ENCODE measurements around the gene NTRK1.

The NTRK1 gene

DNA sequence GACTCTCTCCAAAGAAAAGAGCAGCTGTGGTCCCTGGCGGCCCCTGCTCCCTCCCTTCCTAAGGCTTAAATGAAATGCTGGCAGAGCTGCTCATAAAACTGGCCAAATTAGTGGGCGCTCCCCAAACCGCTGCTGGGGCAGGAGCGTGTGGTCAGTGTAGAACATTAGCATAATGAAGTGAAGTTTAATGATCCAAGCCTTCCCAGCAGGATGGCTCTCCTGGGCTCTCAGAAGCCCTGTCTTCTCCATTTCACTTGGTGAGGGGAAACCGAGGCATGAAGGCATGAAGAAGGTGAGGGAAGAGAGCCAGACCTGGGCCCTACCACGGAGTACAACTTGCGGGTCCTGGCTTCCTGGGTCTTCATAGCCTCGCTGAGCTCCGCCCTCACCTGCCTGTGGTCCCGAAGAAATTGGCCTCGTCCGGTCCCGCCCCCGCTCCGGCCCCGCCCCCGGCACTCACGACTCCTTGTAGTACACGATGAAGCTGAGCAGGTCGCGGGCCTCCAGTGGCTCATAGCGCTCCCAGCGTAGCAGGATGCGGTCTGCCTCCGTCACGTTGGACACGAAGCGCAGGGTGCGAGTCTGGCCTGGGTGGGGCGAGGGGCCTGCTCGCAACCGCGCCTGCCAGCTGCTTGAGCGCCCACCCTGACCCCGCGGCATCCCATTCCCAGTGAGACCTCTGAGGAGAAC is 12.1 kb upstream of the NTRK1 start:
- H3K4me2 ChIP-seq, result peak overlapping the region; percentile 2 to 79 (median 66); a peak in 19 of 22 replicates
- no peak overlapping the region for H3K4me3 ChIP-seq

DNA sequence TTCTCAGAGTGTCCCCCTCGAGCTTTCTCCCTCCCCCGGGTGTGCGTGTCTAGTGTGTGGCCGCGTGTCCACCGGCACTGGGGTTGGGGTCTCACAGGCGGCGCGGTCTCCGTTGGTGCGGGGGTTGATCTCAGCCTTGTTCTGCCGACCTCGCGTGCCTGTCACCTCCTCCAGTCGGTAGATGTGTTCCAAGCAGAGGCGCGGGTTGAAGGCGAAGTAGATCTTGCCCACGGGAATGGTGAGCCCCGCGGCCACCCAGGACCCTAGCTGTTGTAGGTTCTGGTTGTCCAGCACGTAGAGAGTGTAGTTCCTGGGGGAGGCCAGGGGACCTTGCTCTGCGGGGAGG is 11.5 kb upstream of the NTRK1 start:
- Histone ChIP-seq H4K20me1 (no peaks in the 10 kb centered on the region), H3K4me2 (peak overlapping the region in 8 of 11 experiments; percentile 54 to 79 (median 68); a peak in 12 of 22 replicates), H3K4me1 (peaks cover 9 to 20% (median 14%) of the 10 kb centered on the region in 10 experiments), H3K27ac (no peak overlapping the region), H3K9me3 (replicated peaks in 1 of 11) (no peaks in the 10 kb centered on the region), H3K9ac (no peak overlapping the region), H3K4me3 (no peak overlapping the region), H3K27me3 (peaks cover 0 to 20% (median 6%) of the 10 kb centered on the region in 11 experiments; a peak in 10 of 22 replicates), H3K36me3 (no peaks in the 10 kb centered on the region)
- no peak for TF ChIP-seq Cebpa-rat (IDR thresholded peaks at IDR 0.05)

More for the DNA sequence above, 12.1 kb upstream of the NTRK1 start:
- Histone ChIP-seq H3K9me3 (replicated peaks in 1 of 11) (no peaks in the 10 kb centered on the region), H4K20me1 (no peaks in the 10 kb centered on the region; a peak in 1 of 22 replicates), H3K4me1 (peaks cover 9 to 20% (median 14%) of the 10 kb centered on the region in 10 experiments), H3K27ac (no peak overlapping the region), H3K27me3 (peaks cover 0 to 20% (median 6%) of the 10 kb centered on the region in 11 experiments; a peak in 10 of 22 replicates), H3K36me3 (no peaks in the 10 kb centered on the region), H3K9ac (0 out of 22 replicates have a peak overlapping the region, but pooled peaks of 1 of the 11 experiments have one; percentile 14)
- no peak for TF ChIP-seq Cebpa-rat (IDR thresholded peaks at IDR 0.05)

DNA sequence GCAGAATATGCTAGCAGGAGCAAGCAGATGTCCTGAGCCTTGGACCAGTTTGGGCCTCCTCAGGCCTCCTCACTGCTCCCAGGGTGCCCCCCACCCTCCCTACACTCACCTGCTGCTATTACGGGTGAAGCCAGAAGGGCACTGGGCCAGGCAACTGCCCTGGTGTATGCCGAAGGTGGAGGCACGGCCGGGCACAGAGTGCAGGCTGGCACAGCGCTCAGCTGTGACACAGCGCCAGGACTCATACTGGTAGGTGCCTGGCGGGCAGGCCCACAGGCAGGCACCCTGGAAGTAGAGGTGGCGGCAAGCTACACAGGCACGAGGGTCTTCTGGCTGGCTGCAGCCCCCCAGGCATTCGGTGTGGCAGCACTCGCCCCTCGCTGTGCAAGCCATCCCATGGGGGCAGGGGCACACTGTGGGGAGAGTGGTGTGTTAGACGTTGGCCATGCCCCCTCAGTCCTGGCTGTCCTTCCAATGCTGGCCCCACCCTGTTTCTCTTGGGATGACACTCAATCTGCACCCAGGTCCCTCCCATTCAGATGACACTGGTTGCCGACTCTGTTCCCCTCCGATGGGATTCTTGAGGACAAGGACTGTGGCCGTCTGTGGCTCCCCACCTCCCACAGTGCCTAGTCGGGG is 8.8 kb upstream of the NTRK1 start:
- H3K27me3 ChIP-seq, result peaks cover 5 to 23% (median 8%) of the 10 kb centered on the region in 11 experiments
- H3K27ac ChIP-seq, result no peak overlapping the region
- peaks cover 20 to 26% (median 22%) of the 10 kb centered on the region in 10 experiments for H3K4me1 ChIP-seq
- TF ChIP-seq Cebpa-rat (IDR thresholded peaks at IDR 0.05), result no peak
- no peaks in the 10 kb centered on the region for H3K9me3 ChIP-seq (replicated peaks in 1 of 11)
- H3K36me3 ChIP-seq, result no peaks in the 10 kb centered on the region
- H3K9ac ChIP-seq, result no peak overlapping the region
- no peak overlapping the region for H3K4me3 ChIP-seq
- H4K20me1 ChIP-seq, result peaks cover 0 to 6% (median 0%) of the 10 kb centered on the region in 11 experiments; a peak in 1 of 22 replicates
- H3K4me2 ChIP-seq, result no peak overlapping the region

DNA sequence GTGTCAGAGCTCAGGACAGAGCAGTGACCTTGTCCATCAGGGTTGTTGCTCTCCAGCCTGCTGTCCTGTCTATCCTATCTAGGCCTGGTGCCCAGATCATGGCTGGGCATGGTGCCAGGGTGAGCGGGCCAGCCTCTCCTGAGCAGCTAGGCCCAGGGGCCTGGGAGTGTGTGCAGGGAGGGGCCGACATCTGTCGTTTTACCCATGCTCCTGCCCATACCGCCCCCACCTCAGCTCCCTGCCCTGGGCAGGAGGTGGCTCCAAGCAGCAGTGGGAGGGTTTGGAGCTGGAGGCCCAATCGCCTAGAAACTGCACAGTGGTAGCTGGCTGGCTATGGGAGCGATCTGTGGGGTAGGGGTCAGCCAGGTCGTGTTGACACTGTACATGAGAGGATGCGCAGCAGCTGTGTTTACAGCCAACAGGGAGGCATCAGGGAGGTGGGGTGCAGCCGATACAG is 8.2 kb upstream of the NTRK1 start:
- Histone ChIP-seq H3K27ac (no peak overlapping the region), H4K20me1 (peaks cover 0 to 6% (median 0%) of the 10 kb centered on the region in 11 experiments; a peak in 1 of 22 replicates), H3K27me3 (peaks cover 11 to 26% (median 14%) of the 10 kb centered on the region in 11 experiments), H3K9ac (no peak overlapping the region), H3K9me3 (replicated peaks in 1 of 11) (no peaks in the 10 kb centered on the region), H3K4me2 (no peak overlapping the region), H3K36me3 (no peaks in the 10 kb centered on the region), H3K4me3 (no peak overlapping the region), H3K4me1 (peaks cover 17 to 28% (median 23%) of the 10 kb centered on the region in 10 experiments)
- no peak for TF ChIP-seq Cebpa-rat (IDR thresholded peaks at IDR 0.05)

DNA sequence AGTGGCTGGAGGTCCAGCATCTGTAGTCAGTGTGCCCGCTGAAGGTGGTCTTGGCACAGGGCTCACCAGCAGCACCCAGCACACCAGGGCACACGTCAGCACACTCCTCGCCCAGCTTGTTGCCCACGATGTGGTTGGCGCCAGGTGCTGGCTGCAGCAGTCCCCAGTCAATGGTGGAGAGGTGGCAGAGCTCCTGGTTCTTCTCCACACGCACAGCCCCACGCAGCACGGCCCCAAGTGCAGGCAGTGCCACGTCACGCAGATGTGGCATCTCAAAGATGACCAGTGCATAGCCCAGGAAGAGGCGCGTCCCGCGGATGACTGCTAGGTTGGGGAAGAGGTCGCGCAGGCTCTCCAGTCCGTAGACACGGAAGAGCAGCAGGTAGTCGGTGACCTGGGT is 6.9 kb upstream of the NTRK1 start:
- Histone ChIP-seq H3K36me3 (no peaks in the 10 kb centered on the region), H3K9ac (no peak overlapping the region), H3K4me1 (peaks cover 3 to 24% (median 13%) of the 10 kb centered on the region in 10 experiments; a peak in 19 of 20 replicates)

DNA sequence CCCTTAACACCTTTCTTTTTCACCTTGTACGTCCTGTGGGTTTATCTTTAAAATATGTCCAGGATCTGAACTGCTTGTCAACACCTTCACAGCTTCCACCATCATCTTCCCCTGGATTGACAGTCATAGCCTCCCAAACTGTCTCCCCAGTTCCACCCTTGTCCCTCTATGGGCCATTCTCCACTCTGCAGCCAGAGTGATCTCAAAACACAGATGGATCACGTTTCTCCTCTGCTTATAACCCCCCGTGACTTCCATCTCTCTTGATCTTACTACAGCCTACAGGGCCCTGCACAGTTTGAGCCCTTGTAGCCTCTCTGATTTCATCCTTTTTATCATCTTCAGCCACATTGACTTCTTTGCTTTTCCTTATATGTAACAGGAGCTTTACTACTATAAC is 6.0 kb upstream of the NTRK1 start:
- Histone ChIP-seq H3K4me2 (no peak overlapping the region), H3K27me3 (peaks cover 30 to 35% (median 33%) of the 10 kb centered on the region in 11 experiments), H3K36me3 (no peaks in the 10 kb centered on the region)

More for the DNA sequence above, 6.9 kb upstream of the NTRK1 start:
- Histone ChIP-seq H3K4me3 (no peak overlapping the region), H3K9me3 (replicated peaks in 1 of 11) (no peaks in the 10 kb centered on the region), H3K27me3 (peaks cover 21 to 30% (median 26%) of the 10 kb centered on the region in 11 experiments), H3K27ac (no peak overlapping the region), H4K20me1 (peaks cover 0 to 11% (median 4%) of the 10 kb centered on the region in 11 experiments; a peak in 6 of 22 replicates), H3K4me2 (no peak overlapping the region)
- TF ChIP-seq Cebpa-rat (IDR thresholded peaks at IDR 0.05), result no peak

DNA sequence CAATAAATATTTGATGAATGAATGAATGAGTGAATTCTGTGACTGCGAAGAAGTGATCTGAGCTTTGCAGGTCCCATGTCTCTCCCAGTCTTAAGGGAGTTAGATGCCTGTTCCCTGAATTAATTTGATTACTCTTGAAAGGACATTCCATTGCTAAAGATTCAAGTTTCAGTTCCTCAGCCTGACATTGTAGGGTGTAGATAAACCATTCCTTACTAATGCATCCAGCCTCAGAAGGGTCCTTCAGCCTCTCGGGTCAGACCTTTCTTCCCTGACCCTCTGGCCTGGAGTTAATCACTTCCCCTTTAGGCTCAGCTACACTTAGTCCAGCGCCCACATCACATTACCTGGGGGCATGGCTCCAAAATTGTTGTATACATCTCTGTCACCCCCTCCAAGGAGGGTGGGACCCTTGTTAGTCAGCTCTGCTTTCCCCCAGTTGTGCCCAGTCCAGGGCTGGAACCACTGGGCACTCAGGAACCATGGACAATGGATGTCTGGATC is 4.3 kb upstream of the NTRK1 start:
- Histone ChIP-seq H4K20me1 (peaks cover 0 to 25% (median 13%) of the 10 kb centered on the region in 11 experiments; a peak in 12 of 22 replicates), H3K9me3 (replicated peaks in 1 of 11) (no peaks in the 10 kb centered on the region), H3K4me2 (peak overlapping the region in 8 of 11 experiments; percentile 8 to 72 (median 54); a peak in 13 of 22 replicates), H3K27me3 (peaks cover 47 to 52% (median 50%) of the 10 kb centered on the region in 11 experiments), H3K9ac (no peak overlapping the region), H3K36me3 (no peaks in the 10 kb centered on the region), H3K4me3 (no peak overlapping the region), H3K27ac (no peak overlapping the region), H3K4me1 (peaks cover 21 to 43% (median 30%) of the 10 kb centered on the region in 10 experiments)
- no peak for TF ChIP-seq Cebpa-rat (IDR thresholded peaks at IDR 0.05)

More for the DNA sequence above, 6.0 kb upstream of the NTRK1 start:
- Histone ChIP-seq H3K4me3 (no peak overlapping the region), H3K27ac (no peak overlapping the region), H3K9ac (no peak overlapping the region), H3K4me1 (peaks cover 6 to 28% (median 16%) of the 10 kb centered on the region in 10 experiments), H3K9me3 (replicated peaks in 1 of 11) (no peaks in the 10 kb centered on the region), H4K20me1 (peaks cover 0 to 18% (median 10%) of the 10 kb centered on the region in 11 experiments; a peak in 12 of 22 replicates)
- TF ChIP-seq Cebpa-rat (IDR thresholded peaks at IDR 0.05), result no peak

DNA sequence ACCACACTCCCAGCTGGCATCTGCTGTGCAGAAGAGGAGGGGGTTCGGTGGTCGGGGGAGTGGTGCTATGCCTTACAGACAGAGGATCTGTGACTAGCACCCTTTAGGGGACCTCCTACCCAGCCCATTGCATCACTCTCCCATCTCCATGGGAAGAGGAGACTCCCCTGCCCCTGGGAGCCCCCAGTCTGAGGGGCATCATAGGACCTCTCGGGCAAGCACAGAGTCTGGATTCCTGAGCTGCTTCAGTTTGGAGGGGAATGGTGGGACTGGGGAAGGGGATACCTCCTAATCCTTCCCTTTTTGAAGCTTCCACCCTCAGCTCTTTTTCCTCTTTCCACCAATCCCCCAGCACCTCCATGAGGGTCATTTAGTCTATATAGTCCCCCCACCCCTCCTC is 3.1 kb upstream of the NTRK1 start:
- Histone ChIP-seq H3K9me3 (replicated peaks in 1 of 11) (no peaks in the 10 kb centered on the region), H3K4me1 (peaks cover 24 to 48% (median 41%) of the 10 kb centered on the region in 10 experiments), H3K36me3 (no peaks in the 10 kb centered on the region), H3K4me3 (no peak overlapping the region), H4K20me1 (peaks cover 0 to 27% (median 13%) of the 10 kb centered on the region in 11 experiments; a peak in 12 of 22 replicates), H3K9ac (no peak overlapping the region), H3K4me2 (no peak overlapping the region), H3K27ac (no peak overlapping the region), H3K27me3 (peaks cover 59 to 64% (median 62%) of the 10 kb centered on the region in 11 experiments)
- no peak for TF ChIP-seq Cebpa-rat (IDR thresholded peaks at IDR 0.05)

DNA sequence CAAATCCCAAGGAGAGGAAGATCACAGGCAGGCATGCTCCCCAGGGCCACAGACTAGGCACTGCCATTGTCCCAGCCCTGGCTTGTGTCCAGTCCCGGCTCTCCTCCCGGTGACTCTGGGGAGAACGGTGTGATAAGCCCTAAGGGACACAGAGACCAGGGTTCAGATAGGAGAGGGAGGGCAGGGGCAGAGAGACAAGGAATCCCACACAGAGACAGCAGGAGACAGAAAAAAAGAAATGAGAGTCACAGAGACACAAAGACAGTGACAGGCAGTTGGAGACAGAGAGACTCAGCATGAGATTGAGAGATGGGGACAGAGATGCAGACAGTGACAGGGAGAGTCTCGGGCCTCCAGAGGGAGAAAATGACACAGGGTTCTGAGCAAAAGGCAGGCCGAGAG is 2.1 kb upstream of the NTRK1 start:
- H3K4me3 ChIP-seq, result peak overlapping the region in 1 of 10 experiments; percentile 69; a peak in 1 of 20 replicates
- H3K9ac ChIP-seq, result no peak overlapping the region
- H3K27me3 ChIP-seq, result peaks cover 66 to 70% (median 68%) of the 10 kb centered on the region in 11 experiments
- no peaks in the 10 kb centered on the region for H3K36me3 ChIP-seq
- no peaks in the 10 kb centered on the region for H3K9me3 ChIP-seq (replicated peaks in 1 of 11)
- no peak for TF ChIP-seq Cebpa-rat (IDR thresholded peaks at IDR 0.05)
- peak overlapping the region in 5 of 11 experiments; percentile 6 to 98 (median 96); a peak in 5 of 22 replicates for H3K4me2 ChIP-seq
- no peak overlapping the region for H3K27ac ChIP-seq
- peaks cover 35 to 58% (median 51%) of the 10 kb centered on the region in 10 experiments for H3K4me1 ChIP-seq
- peaks cover 0 to 27% (median 13%) of the 10 kb centered on the region in 11 experiments; a peak in 12 of 22 replicates for H4K20me1 ChIP-seq
